SK-N-SH (cell line): Measurements from ENCODE around the gene ALKBH8. TPM values are rescaled to one million over a fixed set of nuclear protein-coding genes. Genes with fewer than 3 reads are reported as not detected.

Source experiments
- CTCF ChIA-PET: fragments of 300-600, 350-600 bp; formaldehyde crosslinking; extraction: SDS; loops from one replicate; lab custom pipeline; 2021; lab: Yijun Ruan, JAX
- POLR2A ChIA-PET: fragments of 350-600 bp; sonication (Branson Sonifier 250); formaldehyde crosslinking; extraction: SDS; loops from one replicate; lab custom pipeline; 2020; ENCODE audit warnings: antibody characterized with exemption, inconsistent platforms; lab: Yijun Ruan, JAX
- DNase-seq: peaks from one replicate; pipeline ENCODE4 v3.0.0; 2012
- H2AFZ ChIP-seq: fragments of 200-600 bp; sonication (generic); 2 replicates; pipeline ENCODE4 v1.8.1; 2016; ENCODE audit warnings: antibody characterized with exemption, mild to moderate bottlenecking, low read depth
- H3F3A ChIP-seq: fragments of 200-600 bp; sonication (generic); replicated peaks from 2 replicates; pipeline ENCODE3; 2016; ENCODE audit warnings: antibody characterized with exemption, mild to moderate bottlenecking; ENCODE audit not compliant: insufficient read depth
- H3K27ac ChIP-seq, 2 experiments: fragments of 200-500 bp in 1 of 2; fragments of 200-600 bp in 1 of 2; sonication (Bioruptor generic) in 1 of 2; sonication (generic), shearing (Covaris generic) in 1 of 2; 2 replicates each; pipeline versions ENCODE4 v1.5.1 to v1.6.1; 2014 to 2016; ENCODE audit warnings: low read depth in 2 of 2, inconsistent platforms in 1 of 2, low read length in 1 of 2, mild to moderate bottlenecking in 1 of 2, mixed read lengths in 1 of 2
- H3K27me3 ChIP-seq: fragments of 200-600 bp; sonication (generic), shearing (Covaris generic); 2 replicates; pipeline ENCODE4 v1.6.1; 2016; ENCODE audit warnings: mixed run types; ENCODE audit not compliant: insufficient read depth
- H3K36me3 ChIP-seq, 2 experiments: fragments of 200-500 bp in 1 of 2; fragments of 200-600 bp in 1 of 2; sonication (Bioruptor generic) in 1 of 2; sonication (generic) in 1 of 2; replicated peaks in 1 of 2; 2 replicates each; pipeline versions ENCODE3 to v1.5.1; 2014 to 2016; ENCODE audit warnings: low read length in 1 of 2, mild to moderate bottlenecking in 1 of 2; ENCODE audit not compliant: insufficient read depth in 2 of 2, control insufficient read depth in 1 of 2
- H3K4me1 ChIP-seq, 2 experiments: fragments of 200-500 bp in 1 of 2; fragments of 200-600 bp in 1 of 2; sonication (Bioruptor generic) in 1 of 2; sonication (generic), shearing (Covaris generic) in 1 of 2; 2 replicates each; pipeline versions ENCODE4 v1.5.1 to v1.6.1; 2014 to 2016; ENCODE audit warnings: low read depth in 1 of 2, low read length in 1 of 2, mixed run types in 1 of 2; ENCODE audit not compliant: insufficient read depth in 2 of 2, control insufficient read depth in 1 of 2
- H3K4me2 ChIP-seq: fragments of 200-600 bp; sonication (generic), shearing (Covaris generic); 2 replicates; pipeline ENCODE4 v1.6.1; 2017; ENCODE audit warnings: mixed run types
- H3K4me3 ChIP-seq, 2 experiments: fragments of 200-500 bp in 1 of 2; fragments of 200-600 bp in 1 of 2; sonication (Bioruptor generic) in 1 of 2; sonication (generic), shearing (Covaris generic) in 1 of 2; 2 replicates each; pipeline versions ENCODE4 v1.5.1 to v1.8.1; 2014 to 2016; ENCODE audit warnings: low read depth in 2 of 2, inconsistent platforms in 1 of 2, low read length in 1 of 2, mild to moderate bottlenecking in 1 of 2, mixed read lengths in 1 of 2, moderate library complexity in 1 of 2
- H3K79me2 ChIP-seq: fragments of 200-600 bp; sonication (generic); 2 replicates; pipeline ENCODE4 v1.8.1; 2017; ENCODE audit warnings: mild to moderate bottlenecking; ENCODE audit not compliant: insufficient read depth
- H3K9ac ChIP-seq: fragments of 200-600 bp; sonication (generic); 2 replicates; pipeline ENCODE4 v1.6.1; 2017; ENCODE audit warnings: mixed run types
- H3K9me2 ChIP-seq: fragments of 200-600 bp; sonication (generic); 2 replicates; pipeline ENCODE4 v1.6.1; 2017; ENCODE audit warnings: mixed run types
- H3K9me3 ChIP-seq: fragments of 200-600 bp; sonication (generic); 2 replicates; pipeline ENCODE4 v1.6.1; 2017; ENCODE audit warnings: mixed run types, mild to moderate bottlenecking, moderate library complexity
- H4K20me1 ChIP-seq: fragments of 200-600 bp; sonication (generic); 2 replicates; pipeline ENCODE4 v1.6.1; 2017; ENCODE audit warnings: mild to moderate bottlenecking, mixed run types; ENCODE audit not compliant: insufficient read depth
- CTCF ChIP-seq: fragments of 200-600 bp; sonication (generic); IDR thresholded peaks from 2 replicates; pipeline ENCODE4 v1.6.1; 2017; ENCODE audit warnings: antibody characterized with exemption, mild to moderate bottlenecking, moderate library complexity
- EZH2phosphoT487 ChIP-seq: fragments of 200-600 bp; sonication (generic); IDR thresholded peaks from 2 replicates; pipeline ENCODE4 v1.6.1; 2017; ENCODE audit warnings: low read depth, mixed run types, mild to moderate bottlenecking, antibody characterized with exemption, moderate library complexity, borderline replicate concordance
- FOSL2 ChIP-seq: IDR thresholded peaks from 2 replicates; pipeline ENCODE4 v1.4.0; 2012; ENCODE audit warnings: low read depth, mild to moderate bottlenecking, moderate library complexity, borderline replicate concordance
- GABPA ChIP-seq: IDR thresholded peaks from 2 replicates; pipeline ENCODE4 v1.4.0; 2012; ENCODE audit warnings: low read depth, mild to moderate bottlenecking
- GATA2 ChIP-seq: sonication (generic); formaldehyde crosslinking; IDR thresholded peaks from 2 replicates; pipeline ENCODE4 v1.5.0; 2020; ENCODE audit warnings: mild to moderate bottlenecking, missing genetic modification reagents
- NFIC ChIP-seq: IDR thresholded peaks from 2 replicates; pipeline ENCODE4 v1.4.0; 2012; ENCODE audit warnings: borderline replicate concordance
- SMC3 ChIP-seq: IDR thresholded peaks from 2 replicates; pipeline ENCODE4 v1.6.1; 2012; ENCODE audit warnings: low read depth, low read length, improper control_type of control experiment
- TAF1 ChIP-seq: IDR thresholded peaks from 2 replicates; pipeline ENCODE4 v1.6.1; 2012; ENCODE audit warnings: low read depth, mild to moderate bottlenecking, low read length, moderate library complexity, borderline replicate concordance
- YY1 ChIP-seq: IDR thresholded peaks from 2 replicates; pipeline ENCODE4 v1.4.0; 2012; ENCODE audit warnings: low read depth, mild to moderate bottlenecking
- WGBS: methylation state at CpG from one replicate; pipeline ENCODE4 v1.1.6; 2017; ENCODE audit warnings: low lambda C conversion rate; 5-methylcytosine and 5-hydroxymethylcytosine counted together
- polyA plus RNA-seq, 3 experiments: library from polyadenylated mRNA; depleted of rRNA; stranded (reverse); fragments of >200 nt; gene quantifications; 2 replicates each; pipeline ENCODE4 v1.2.3, GENCODE V29; 2012

ALKBH8 gene
- polyA plus RNA-seq, 1 of the 3 experiments (the other 2 are of a cell fraction), result 2.4 TPM

GRCh38 chr11:107453594-107454286, 111.8 kb downstream of the ALKBH8 start:
- no peak for DNase-seq
- no peaks in the 10 kb centered on the region for H3K27me3 ChIP-seq
- no peaks in the 10 kb centered on the region for H3F3A ChIP-seq
- ChIA-PET POLR2A (no interaction called here), CTCF (no interaction called here)
- H3K4me2 ChIP-seq, result no peak overlapping the region
- peaks cover 34% of the 10 kb centered on the region for H3K79me2 ChIP-seq
- no peak overlapping the region; a peak in 1 of 4 replicates for H3K27ac ChIP-seq
- H4K20me1 ChIP-seq, result no peaks in the 10 kb centered on the region
- H3K4me3 ChIP-seq, result no peak overlapping the region
- H3K4me1 ChIP-seq, result peaks cover 4 to 17% of the 10 kb centered on the region in 2 experiments; a peak in 3 of 4 replicates
- no peak overlapping the region for H3K9ac ChIP-seq
- no peaks in the 10 kb centered on the region for H3K9me2 ChIP-seq
- no peak overlapping the region for H2AFZ ChIP-seq
- no peak for TF ChIP-seq GATA2 (CRISPR knock-in tag)
- no peak for TF ChIP-seq EZH2phosphoT487
- TF ChIP-seq TAF1, result no peak
- TF ChIP-seq SMC3, result no peak
- no peak for TF ChIP-seq CTCF
- no peak for TF ChIP-seq YY1
- TF ChIP-seq FOSL2, result no peak
- no peak for TF ChIP-seq GABPA
- TF ChIP-seq NFIC, result no peak
- peaks cover 29 to 39% of the 10 kb centered on the region in 2 experiments for H3K36me3 ChIP-seq
- WGBS, result 100% methylated on average over 1 of the region's 5 CpGs
- no peaks in the 10 kb centered on the region for H3K9me3 ChIP-seq

Other genes starting within 250 kb of the ALKBH8 start
- 0.74 and 0.83 TPM in 2 replicates for gene CWF19L2, start 107.9 kb downstream of the ALKBH8 start, polyA plus RNA-seq (2012; rRNA removed)
- gene ELMOD1, start 25.4 kb upstream of the ALKBH8 start, polyA plus RNA-seq (2012; rRNA removed), result not detected in 2 replicates
- gene SLN, start 146.3 kb upstream of the ALKBH8 start, polyA plus RNA-seq (2012; rRNA removed), result 0.11 TPM in 1 of 2 replicates, not detected in the other